PC-9 (cell line): Measurements from ENCODE around the gene LCAT. TPM values are rescaled to one million over a fixed set of nuclear protein-coding genes. Genes with fewer than 3 reads are reported as not detected.
A peak's percentile ranks its signal among the peaks of the same experiment; 100 is the strongest.

ENCODE experiments used
- Bru-seq: library from RNA; stranded (reverse); fragments of 400-500 nt; gene quantifications from one replicate; lab custom pipeline; 2021; lab: Mats Ljungman, UMichigan
- BruChase-seq, 2 experiments: library from RNA; stranded (reverse); fragments of 400-500 nt; gene quantifications; one replicate each; lab custom pipeline; 2021; lab: Mats Ljungman, UMichigan
- BruUV-seq: library from RNA; stranded (reverse); fragments of 400-500 nt; replicated peaks from 2 replicates; lab custom pipeline; 2021; lab: Mats Ljungman, UMichigan
- CTCF ChIA-PET: fragments of 300-600 bp; sonication (Branson Sonifier 250); formaldehyde crosslinking; loops from one replicate; lab custom pipeline; 2022; ENCODE audit warnings: antibody characterized with exemption; lab: Charles Lee
- POLR2A ChIA-PET: fragments of 300-600 bp; sonication (Branson Sonifier 250); formaldehyde crosslinking; loops from one replicate; lab custom pipeline; 2022; ENCODE audit warnings: antibody characterized with exemption; ENCODE audit not compliant: unreplicated experiment; lab: Charles Lee
- DNase-seq, 2 experiments: peaks; one replicate each; pipeline versions ENCODE4 v3.0.0 to v3.0.0-alpha.2; 2015 to 2022; ENCODE audit warnings: mixed read lengths in 1 of 2
- H2AFZ ChIP-seq: fragments of 200-600 bp; sonication (generic); 2 replicates; pipeline ENCODE4 v1.8.1; 2017; ENCODE audit warnings: antibody characterized with exemption
- H3F3A ChIP-seq: fragments of 200-600 bp; sonication (generic); 2 replicates; pipeline ENCODE4 v1.8.1; 2017; ENCODE audit warnings: antibody characterized with exemption, mild to moderate bottlenecking, low read depth; ENCODE audit not compliant: insufficient read depth
- H3K27ac ChIP-seq: fragments of 200-600 bp; sonication (generic); 2 replicates; pipeline ENCODE4 v1.6.1; 2016; ENCODE audit warnings: mixed run types
- H3K27me3 ChIP-seq: fragments of 200-600 bp; sonication (generic); 2 replicates; pipeline ENCODE4 v1.6.1; 2016; ENCODE audit warnings: low read depth, mixed run types; ENCODE audit not compliant: insufficient read depth
- H3K36me3 ChIP-seq: fragments of 200-600 bp; sonication (generic); 2 replicates; pipeline ENCODE4 v1.6.1; 2016; ENCODE audit warnings: low read depth, mixed run types
- H3K4me1 ChIP-seq: fragments of 200-600 bp; sonication (generic); replicated peaks from 2 replicates; pipeline ENCODE4 v1.6.1; 2016; ENCODE audit warnings: mixed run types; ENCODE audit not compliant: insufficient read depth
- H3K4me2 ChIP-seq: fragments of 200-600 bp; sonication (generic); 2 replicates; pipeline ENCODE4 v1.6.1; 2017; ENCODE audit warnings: mixed run types
- H3K4me3 ChIP-seq: fragments of 200-600 bp; sonication (generic); 2 replicates; pipeline ENCODE4 v1.6.1; 2016; ENCODE audit warnings: mixed run types
- H3K79me2 ChIP-seq: fragments of 200-600 bp; sonication (generic); 2 replicates; pipeline ENCODE4 v1.6.1; 2017; ENCODE audit warnings: low read depth, mixed run types
- H3K9me2 ChIP-seq: fragments of 200-600 bp; sonication (generic); 2 replicates; pipeline ENCODE4 v1.8.1; 2017; ENCODE audit warnings: mild to moderate bottlenecking; ENCODE audit not compliant: insufficient read depth
- H3K9me3 ChIP-seq: fragments of 200-600 bp; sonication (generic); 2 replicates; pipeline ENCODE4 v1.8.1; 2016; ENCODE audit warnings: low read depth; ENCODE audit not compliant: insufficient read depth
- H4K20me1 ChIP-seq: fragments of 200-600 bp; sonication (generic); 2 replicates; pipeline ENCODE4 v1.8.1; 2017; ENCODE audit not compliant: insufficient read depth
- CTCF ChIP-seq: fragments of 200-600 bp; sonication (generic); conservative IDR thresholded peaks from 2 replicates; pipeline ENCODE4 v1.6.1; 2017; ENCODE audit warnings: mixed run types, antibody characterized with exemption, mild to moderate bottlenecking, moderate library complexity
- EZH2 ChIP-seq: fragments of 200-600 bp; sonication (generic); IDR thresholded peaks from 2 replicates; pipeline ENCODE4 v1.8.0; 2017; ENCODE audit warnings: antibody characterized with exemption, low read depth
- intact Hi-C: fragments of 100-400 bp; cut with micrococcal nuclease; formaldehyde crosslinking; loops from one replicate; pipeline ENCODE4 v1.10.0; 2022; ENCODE audit not compliant: unreplicated experiment
- long read RNA-seq: library from polyadenylated mRNA; stranded (forward); transcript quantifications from one replicate; pipeline ENCODE4 v2.0.0, GENCODE V29; 2022
- total RNA-seq: library from RNA; stranded (reverse); gene quantifications from 2 replicates; pipeline ENCODE4 v1.2.3, GENCODE V29; 2021

The LCAT gene
- total RNA-seq (10.0 and 11.9 TPM in 2 replicates), Bru-seq, nascent RNA (percentile 56 among the genes with signal in this experiment), BruChase-seq, experiment 1, labeled RNA remaining after a 2-hour chase (percentile 69 among the genes with signal in this experiment), BruChase-seq, experiment 2, labeled RNA remaining after a 6-hour chase (percentile 83 among the genes with signal in this experiment)
- long read RNA-seq, partial matches to known transcripts, result 5 of 13 reads
- long read RNA-seq, other reads (novel, unspliced or antisense), result 5 of 13 reads

- peaks cover 14% of the 10 kb centered on the region for H4K20me1 ChIP-seq
- no peak within 1 kb of the TSS for H3K4me3 ChIP-seq
- DNase-seq, result no peak
Observed at GRCh38 chr16:67943619-67944504, at the start of gene LCAT. Gene LCAT (minus strand): TSS chr16:67944120. CDS start chr16:67944101, 19 bp downstream.

DNA sequence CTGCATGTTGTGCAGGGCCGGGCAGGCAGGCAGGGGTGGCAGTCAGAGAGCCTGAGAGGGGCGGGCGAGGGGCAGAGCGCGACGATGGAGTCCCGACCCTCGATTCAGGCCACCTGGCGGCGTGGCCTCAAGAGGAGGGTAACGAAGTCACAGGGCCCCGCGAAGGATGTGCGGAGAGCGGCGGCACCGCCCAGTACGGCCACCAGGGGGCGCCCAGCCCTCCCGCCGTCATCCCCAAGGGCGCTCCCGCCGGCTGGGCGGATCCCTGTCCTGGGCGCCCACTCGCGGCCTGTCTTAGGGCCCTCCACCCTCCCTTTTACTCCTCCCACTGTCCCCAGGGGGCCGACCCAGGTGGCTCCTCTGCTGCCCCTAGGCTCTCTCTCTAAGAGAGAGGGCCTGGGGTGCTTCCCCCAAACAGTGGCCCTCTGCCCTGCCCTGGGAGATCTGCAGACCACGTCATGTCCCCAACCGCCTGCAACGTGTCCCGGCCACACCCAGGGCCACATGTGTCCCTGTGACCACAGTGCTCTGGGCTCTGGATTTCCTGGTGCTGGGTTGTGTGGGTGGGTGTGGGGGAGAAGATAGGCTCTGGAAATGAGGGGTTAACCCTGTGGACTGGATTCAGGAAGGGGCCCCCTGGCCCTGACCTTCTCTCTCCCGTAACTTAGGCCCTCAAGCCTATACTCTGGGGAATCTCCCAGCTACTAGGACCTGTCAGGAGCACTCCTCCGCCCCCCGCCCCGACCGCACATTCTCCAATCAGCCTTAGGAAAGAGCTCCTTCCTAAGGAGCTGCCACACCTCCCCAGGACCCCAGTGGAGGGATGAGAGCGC is 49.5 kb upstream of the LCAT start:
- POLR2A ChIA-PET, result no interaction called here
- no peak overlapping the region for H3K27ac ChIP-seq
- peak in 1 of 2 experiments; percentile 75 for DNase-seq

More at GRCh38 chr16:67943619-67944504, at the start of gene LCAT:
- no peaks in the 10 kb centered on the region for H3K27me3 ChIP-seq
- no peak within 1 kb of the TSS for H2AFZ ChIP-seq
- H3K4me1 ChIP-seq, result no peaks in the 10 kb centered on the region
- no peak within 1 kb of the TSS for H3K4me2 ChIP-seq
- no peaks in the 10 kb centered on the region for H3K79me2 ChIP-seq
- no peak for TF ChIP-seq EZH2
- no peak for TF ChIP-seq CTCF
- no peak within 1 kb of the TSS for H3K27ac ChIP-seq
- ChIA-PET CTCF (no interaction called here), POLR2A (interaction anchor here (0.6 kb wide), 1 partner anchor 836 kb away, joined by 5 read pairs; no protein-coding TSS in a partner anchor)
- BruUV-seq, result no TSS peak
- intact Hi-C loops, result loop anchor here (10.0 kb wide), 1 partner anchor 101 kb away; no protein-coding TSS in a partner anchor
- peaks cover 17% of the 10 kb centered on the region for H3F3A ChIP-seq
- H3K9me3 ChIP-seq, result no peaks in the 10 kb centered on the region
- no peaks in the 10 kb centered on the region for H3K9me2 ChIP-seq
- no peaks in the 10 kb centered on the region for H3K36me3 ChIP-seq

More for the DNA sequence above, 49.5 kb upstream of the LCAT start:
- intact Hi-C loops, result loop anchor here (1.0 to 2.0 kb wide), 3 partner anchors 39 to 236 kb away; no protein-coding TSS in a partner anchor
- Histone ChIP-seq H2AFZ (no peak overlapping the region), H3F3A (no peaks in the 10 kb centered on the region), H3K79me2 (no peaks in the 10 kb centered on the region), H3K4me1 (no peaks in the 10 kb centered on the region), H3K36me3 (no peaks in the 10 kb centered on the region), H4K20me1 (no peaks in the 10 kb centered on the region), H3K27me3 (no peaks in the 10 kb centered on the region), H3K4me3 (no peak overlapping the region), H3K9me2 (no peaks in the 10 kb centered on the region), H3K4me2 (peak overlapping the region; percentile 58), H3K9me3 (no peaks in the 10 kb centered on the region)
- CTCF ChIA-PET, result interaction anchor here (0.6 kb wide), 5 partner anchors 10 to 128 kb away, joined by 3 to 13 read pairs (median 6); no protein-coding TSS in a partner anchor
- no TSS peak for BruUV-seq
- TF ChIP-seq CTCF, result peak; percentile 94
- no peak for TF ChIP-seq EZH2
